ENCODE measurements around the gene ERN1.
"Not testable (repeated sequence)": the region's sequence is repeated elsewhere in the genome, so short reads cannot be mapped to it uniquely, and the experiment has no call there.

Gene ERN1

GRCh38 chr17:64135000-64135399, 5.1 kb upstream of the ERN1 start:
- DNase-seq (ENCODE audit: low read depth), result no peak

DNA sequence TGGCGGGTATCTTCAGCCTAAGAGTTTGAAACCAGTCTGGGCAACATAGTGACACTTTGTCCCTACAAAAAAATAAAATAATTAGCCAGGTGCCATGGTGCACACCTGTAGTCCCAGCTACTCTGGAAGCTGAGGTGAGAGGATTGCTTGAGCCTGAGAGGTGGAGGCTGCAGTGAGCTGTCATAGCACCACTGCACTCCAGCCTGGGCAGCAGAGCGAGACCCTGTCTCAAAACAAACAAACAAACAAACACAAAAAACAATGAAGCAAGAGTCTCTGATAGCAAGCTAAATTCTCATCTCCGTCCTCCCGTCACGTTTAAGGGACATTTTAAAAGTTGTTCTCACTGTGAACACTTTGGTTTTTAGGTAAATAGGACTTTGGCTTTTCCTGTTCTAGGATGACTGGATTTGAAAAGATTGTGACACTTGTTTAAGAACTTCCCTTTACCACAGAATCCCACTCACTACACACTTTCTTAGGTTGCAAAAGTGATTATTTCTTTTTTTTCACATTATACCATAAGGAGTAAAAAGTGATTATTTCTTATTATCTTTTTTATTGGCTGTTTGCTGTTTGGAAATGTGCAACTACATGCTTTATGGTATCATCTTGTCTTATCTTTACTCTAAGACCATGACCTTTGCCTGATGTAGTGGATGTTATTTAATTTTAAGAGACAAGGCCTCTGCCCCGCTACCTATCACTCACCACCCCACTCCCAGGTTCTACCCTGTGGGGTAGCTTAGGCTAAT, 4.4 kb upstream of the ERN1 start:
- no peak for DNase-seq (ENCODE audit: low read depth)

DNA sequence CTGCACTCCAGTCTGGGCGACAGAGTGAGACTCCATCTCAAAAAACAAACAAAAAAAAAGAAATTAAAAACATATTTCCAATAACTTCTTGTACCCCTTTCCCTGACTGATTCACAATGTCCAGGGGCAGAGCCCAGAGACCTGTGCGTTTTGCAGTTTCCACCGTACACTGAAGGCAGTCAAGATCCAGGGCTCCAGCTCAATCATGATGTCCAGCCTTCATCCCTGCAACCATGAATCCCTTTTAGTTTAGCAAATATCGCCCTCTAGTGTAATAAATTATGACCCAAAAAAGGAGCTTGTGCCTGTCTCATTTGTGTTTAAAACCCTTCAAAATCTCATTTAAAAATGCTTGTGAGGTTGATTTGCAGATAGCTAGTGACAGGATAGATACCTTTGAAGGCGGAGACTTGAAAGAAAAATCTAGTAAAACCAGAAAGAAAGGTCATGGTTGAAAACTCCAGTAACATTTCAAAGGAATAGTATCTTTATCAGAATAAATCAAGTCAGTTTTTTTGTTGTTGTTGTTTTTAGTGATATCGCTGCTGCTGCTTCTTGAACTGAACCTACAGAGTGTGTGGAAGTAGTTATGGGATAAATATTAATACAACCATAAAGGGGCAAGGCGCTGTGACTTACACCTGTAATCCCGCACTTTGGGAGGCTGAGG, 3.7 kb upstream of the ERN1 start:
- no peak for DNase-seq (ENCODE audit: low read depth)

DNA sequence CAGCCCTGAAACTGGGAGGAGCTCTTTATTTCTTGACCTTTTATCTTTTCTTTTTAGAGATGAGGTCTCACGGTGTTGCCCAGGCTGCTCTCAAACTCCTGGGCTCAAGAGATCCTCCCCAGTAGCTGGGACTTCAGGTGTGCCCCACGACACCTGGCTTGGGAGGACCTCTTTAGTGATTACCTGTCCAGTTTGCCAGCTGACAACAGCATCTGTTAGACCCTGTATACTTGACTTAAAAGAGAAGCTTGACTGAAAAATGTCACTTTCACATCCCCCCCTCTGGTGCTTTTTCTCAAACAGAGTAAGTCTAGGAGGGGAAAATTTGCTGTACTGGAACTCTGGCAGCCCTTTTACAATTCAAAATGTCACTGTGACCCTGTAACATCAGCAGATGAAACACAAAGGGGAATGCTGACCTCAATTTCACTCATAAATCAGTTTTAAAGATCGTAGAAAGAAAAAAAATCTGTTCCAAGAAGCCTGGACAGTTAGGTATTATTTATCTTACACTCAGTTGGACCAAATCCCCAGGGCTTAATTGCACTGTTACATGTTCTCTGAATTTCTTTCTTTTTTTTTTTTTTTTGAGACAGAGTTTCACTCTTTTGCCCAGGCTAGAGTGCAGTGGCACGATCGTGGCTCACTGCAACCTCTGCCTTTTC, 1.8 kb upstream of the ERN1 start:
- no peak for DNase-seq (ENCODE audit: low read depth)

GRCh38 chr17:64130559-64131001, 636 bp upstream of the ERN1 start:
- peak; percentile 55 for DNase-seq (ENCODE audit: low read depth)

DNA sequence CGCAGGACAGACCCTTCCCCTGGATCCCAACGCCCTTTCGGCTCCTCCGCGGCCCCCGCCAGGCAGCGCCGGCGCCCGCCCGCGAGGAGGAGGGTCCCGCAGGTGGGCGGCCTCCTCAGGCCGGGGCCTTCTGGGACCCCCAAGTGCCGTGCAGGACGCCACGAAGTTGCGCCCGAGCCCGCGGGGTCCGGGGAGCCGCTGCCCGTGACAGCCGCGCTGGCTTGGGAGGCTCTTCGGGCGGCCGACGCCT, 504 bp downstream of the ERN1 start:
- no peak for DNase-seq (ENCODE audit: low read depth)

GRCh38 chr17:64128787-64129514, 993 bp downstream of the ERN1 start:
- DNase-seq (ENCODE audit: low read depth), result no peak

- DNase-seq (ENCODE audit: low read depth), result no peak
Observed at GRCh38 chr17:64126918-64127317, 3.0 kb downstream of the ERN1 start.

- no peak for DNase-seq (ENCODE audit: low read depth)
Observed at GRCh38 chr17:64125937-64126336, 4.0 kb downstream of the ERN1 start.

DNA sequence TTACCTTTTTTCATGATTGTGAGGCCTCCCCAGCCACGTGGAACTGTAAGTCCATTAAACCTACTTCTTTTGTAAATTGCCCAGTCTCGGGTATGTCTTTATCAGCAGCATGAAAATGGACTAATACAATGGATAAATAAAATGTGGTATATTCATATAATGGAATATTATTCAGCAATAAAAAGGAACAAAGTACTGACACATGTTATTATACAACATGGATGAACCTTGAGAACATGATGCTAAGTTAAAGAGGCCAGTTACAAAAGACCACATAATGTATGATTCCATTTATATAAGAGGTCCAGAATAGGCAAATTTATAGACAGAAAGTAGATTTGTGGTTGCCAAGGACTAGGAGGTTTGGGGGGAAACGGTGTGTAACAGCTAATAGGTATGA, 5.3 kb downstream of the ERN1 start:
- no peak for DNase-seq (ENCODE audit: low read depth)

DNA sequence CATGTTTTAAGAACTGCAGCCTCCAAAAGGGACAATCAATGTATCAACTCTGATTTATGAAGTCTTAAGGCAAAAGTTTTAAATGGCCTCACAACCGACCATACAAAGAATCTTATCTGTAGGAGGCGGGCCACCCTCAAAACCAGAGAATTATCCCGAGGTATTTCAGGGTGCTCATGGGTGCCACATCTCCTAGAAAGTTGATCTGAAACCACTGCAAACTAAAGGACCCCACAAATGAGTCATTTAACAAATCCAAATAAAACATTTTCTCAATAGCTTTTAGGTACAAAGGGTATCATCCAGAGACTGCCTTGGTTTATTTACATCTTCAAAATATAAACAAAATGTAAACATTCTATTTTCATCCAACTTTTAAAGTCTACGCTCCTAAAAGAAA, 6.8 kb downstream of the ERN1 start:
- DNase-seq (ENCODE audit: low read depth), result no peak

DNA sequence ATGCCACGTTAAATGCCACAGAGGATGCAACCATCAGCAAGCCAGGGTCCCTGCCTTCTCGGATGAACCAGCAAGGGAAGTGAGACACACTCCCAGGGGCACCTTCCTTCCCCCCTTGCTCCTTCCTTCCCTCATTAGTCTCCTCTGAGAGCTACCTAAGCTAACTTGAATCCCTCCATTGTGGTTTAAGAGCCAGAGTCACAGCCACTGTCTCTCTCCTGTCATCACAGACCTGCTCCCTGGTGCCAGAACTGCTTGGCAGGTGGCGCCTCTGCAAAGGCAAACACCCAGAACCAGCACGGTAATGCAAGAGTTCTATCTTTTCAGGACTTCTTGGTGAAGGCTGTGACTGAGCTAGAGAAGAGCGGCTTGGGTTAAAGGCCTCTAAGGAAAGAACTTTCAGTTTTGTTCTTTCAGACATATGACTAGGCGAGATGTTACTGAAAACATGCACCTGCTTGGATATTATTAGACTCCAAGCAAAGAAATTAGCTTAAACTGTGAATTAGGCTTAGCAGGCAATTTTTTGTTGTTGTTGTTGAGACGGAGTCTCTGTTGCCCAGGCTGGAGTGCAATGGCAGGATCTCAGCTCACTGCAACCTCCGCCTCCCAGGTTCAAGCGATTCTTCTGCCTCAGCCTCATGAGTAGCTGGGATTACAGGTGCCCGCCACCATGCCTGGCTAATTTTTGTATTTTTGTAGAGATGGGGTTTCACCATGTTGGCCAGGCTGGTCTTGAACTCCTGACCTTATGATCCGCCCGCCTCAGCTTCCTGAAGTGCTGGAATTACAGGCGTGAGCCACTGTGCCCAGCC, 8.8 kb downstream of the ERN1 start:
- not testable (repeated sequence) for DNase-seq (ENCODE audit: low read depth)

DNA sequence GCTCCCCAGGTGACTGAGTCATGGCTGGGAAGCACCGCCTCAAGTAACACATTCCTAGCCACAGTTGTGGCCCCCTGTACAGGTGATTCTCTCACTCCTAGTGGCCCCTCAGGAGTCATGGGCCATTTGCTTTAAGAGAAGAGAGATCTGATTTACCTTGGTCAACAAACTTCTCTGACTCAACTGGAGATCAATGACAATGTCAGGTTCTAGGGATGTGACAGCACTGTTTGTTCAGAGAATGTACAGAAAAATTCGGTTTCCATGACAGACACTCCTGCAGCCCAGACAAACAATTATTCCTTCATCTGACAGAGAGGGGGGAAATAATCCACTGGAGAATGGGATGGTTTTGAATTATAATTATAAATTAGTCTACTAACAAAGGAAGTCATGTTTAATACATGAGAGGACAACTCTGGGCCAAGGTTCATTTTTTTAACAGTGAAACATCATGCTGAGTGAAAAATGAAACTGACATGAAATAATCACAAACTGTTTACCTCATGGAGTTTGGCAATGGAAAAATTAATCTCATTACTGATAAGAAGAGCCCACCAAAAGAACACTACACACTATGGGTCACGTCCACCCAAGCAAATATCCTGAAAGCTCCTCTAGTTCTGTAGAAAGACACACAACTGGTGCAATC, 9.7 kb downstream of the ERN1 start:
- no peak for DNase-seq (ENCODE audit: low read depth)

DNA sequence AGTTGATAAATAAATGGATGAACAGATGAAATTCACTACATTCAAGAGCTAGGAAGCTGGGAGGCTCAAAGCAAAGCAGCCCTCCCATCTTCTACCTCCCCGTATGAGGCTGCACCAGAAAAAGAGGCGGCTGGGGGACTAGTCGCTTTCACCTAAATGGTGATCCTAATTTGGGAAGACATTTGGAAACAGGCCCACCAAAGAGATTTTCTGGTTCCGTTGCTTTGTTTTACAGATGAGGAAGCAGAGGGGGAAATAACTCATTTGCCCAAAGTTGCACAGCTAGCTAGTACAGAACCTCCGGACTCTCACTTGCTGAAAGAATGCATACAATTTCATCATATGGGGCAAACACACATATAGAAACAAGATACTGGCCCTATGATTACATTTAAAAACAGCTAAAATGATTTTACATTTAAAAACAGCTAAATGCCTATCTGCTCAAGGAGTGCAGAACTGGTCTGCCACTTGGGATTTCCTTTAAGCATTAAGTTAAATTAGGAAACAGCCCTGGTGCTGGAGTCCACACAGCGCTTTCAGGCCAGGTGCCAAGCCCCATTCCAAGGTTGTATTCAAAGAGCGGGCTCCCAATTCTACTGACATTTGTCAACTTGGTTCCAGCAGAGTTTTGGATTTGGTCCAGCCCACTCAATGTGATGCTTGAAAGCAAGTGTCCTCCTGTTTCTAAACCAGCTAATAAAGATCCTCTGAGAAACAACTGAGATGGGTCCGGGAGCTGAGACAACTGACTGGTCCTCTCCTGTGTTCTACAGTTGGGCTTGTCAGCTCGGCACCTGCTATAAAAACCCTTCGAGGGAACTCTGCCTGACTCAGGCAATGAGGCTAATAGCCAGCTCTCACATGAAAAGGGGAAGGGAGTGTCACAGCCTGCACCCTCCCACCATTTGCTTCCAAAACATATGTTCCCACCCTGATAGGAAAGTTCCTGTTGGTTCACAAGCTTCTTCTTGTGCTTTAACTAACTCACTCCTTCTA, 11.7 kb downstream of the ERN1 start:
- no peak for DNase-seq (ENCODE audit: low read depth)

- DNase-seq (ENCODE audit: low read depth), result no peak
Observed at GRCh38 chr17:64115822-64116534, 14.0 kb downstream of the ERN1 start.

DNA sequence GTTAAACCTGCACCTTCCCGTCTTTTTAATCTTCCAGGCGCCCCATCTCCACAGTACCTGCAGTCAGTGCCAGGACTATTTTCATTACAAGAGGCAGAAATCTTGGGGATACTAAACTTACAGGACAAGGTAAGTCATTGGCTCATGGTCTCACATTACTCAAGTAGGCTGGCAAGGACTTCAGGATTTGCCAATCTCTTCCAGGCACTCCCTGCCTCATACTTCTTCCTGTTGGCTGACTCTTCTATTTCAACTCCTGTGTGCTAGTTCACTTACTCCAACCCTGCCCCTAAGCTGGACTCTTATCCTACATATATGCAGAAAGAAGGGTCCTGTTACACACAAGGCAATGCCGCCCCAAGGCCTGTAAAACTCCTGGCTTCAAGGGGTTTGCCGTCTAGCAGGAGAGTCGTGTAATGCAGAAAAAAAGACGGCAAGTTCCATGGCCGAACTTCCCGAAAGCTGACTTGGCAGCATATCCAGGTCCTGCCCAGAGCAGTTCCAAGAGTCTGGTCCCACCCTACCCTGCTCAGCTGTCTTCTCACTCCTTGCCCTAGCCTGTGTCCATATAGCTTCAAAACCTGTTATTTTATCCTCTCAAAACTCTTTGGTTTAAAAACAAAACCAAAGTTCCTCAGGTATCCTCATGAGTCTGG, 14.8 kb downstream of the ERN1 start:
- DNase-seq (ENCODE audit: low read depth), result no peak

- DNase-seq (ENCODE audit: low read depth), result no peak
Observed at GRCh38 chr17:64113006-64113405, 16.9 kb downstream of the ERN1 start.

DNA sequence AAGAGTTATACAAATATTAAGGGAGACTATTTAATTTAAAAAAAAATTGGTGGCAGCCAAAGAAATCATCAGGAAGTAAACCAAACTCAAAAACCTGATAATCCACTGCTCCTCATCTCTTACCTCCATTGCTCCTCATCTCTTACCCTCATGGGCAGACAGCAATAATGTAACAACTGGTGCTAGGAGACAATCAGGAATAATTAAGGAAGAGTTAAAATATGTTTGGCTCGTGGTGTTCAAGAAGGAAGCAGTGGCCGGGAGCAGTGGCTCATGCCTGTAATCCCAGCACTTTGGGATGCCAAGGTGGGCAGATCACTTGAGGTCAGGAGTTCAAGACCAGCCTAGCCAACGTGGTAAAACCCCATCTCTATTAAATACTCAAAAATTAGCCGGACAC, 18.1 kb downstream of the ERN1 start:
- no peak for DNase-seq (ENCODE audit: low read depth)
